Neuronal stem cell (in vitro differentiated cells): ENCODE measurements around the gene XRCC3.

Experiments used
- DNase-seq: peaks from one replicate; pipeline ENCODE4 v3.0.0-alpha.2; 2013; ENCODE audit warnings: low spot score
- H2AFZ ChIP-seq: one replicate; pipeline ENCODE4 v1.6.1; 2013; ENCODE audit warnings: mild to moderate bottlenecking, low read length, inconsistent platforms
- H2AK5ac ChIP-seq: 2 replicates; pipeline ENCODE4 v1.6.1; 2013; ENCODE audit warnings: low read depth, mild to moderate bottlenecking, inconsistent platforms, low read length, moderate library complexity, mixed read lengths
- H2BK120ac ChIP-seq: 2 replicates; pipeline ENCODE4 v1.6.1; 2013; ENCODE audit warnings: low read depth, mild to moderate bottlenecking, inconsistent platforms, low read length, moderate library complexity, mixed read lengths
- H2BK12ac ChIP-seq: one replicate; pipeline ENCODE4 v1.6.1; 2013; ENCODE audit warnings: low read length, inconsistent platforms
- H2BK15ac ChIP-seq: 2 replicates; pipeline ENCODE4 v1.6.1; 2013; ENCODE audit warnings: mild to moderate bottlenecking, low read length, inconsistent platforms, mixed read lengths
- H2BK5ac ChIP-seq: one replicate; pipeline ENCODE4 v1.6.1; 2013; ENCODE audit warnings: inconsistent platforms, mild to moderate bottlenecking, low read length, moderate library complexity
- H3K14ac ChIP-seq: one replicate; pipeline ENCODE4 v1.6.1; 2013; ENCODE audit warnings: low read length, inconsistent platforms
- H3K18ac ChIP-seq: 2 replicates; pipeline ENCODE4 v1.6.1; 2013; ENCODE audit warnings: low read length, inconsistent platforms
- H3K23ac ChIP-seq: 2 replicates; pipeline ENCODE4 v1.6.1; 2013; ENCODE audit warnings: low read depth, mild to moderate bottlenecking, mixed read lengths, low read length, inconsistent platforms; ENCODE audit not compliant: poor library complexity
- H3K27ac ChIP-seq: replicated peaks from 3 replicates; pipeline ENCODE4 v1.5.1; 2013; ENCODE audit warnings: low read length, inconsistent platforms
- H3K27me3 ChIP-seq, 3 experiments: 2 replicates each; pipeline ENCODE4 v1.6.1; 2013; ENCODE audit warnings: low read length in 3 of 3, mild to moderate bottlenecking in 2 of 3, inconsistent platforms in 1 of 3, low read depth in 1 of 3, mixed read lengths in 1 of 3, moderate library complexity in 1 of 3; ENCODE audit not compliant: control insufficient read depth in 3 of 3, insufficient read depth in 3 of 3
- H3K36me3 ChIP-seq, 2 donors: replicated peaks in 1 of 2; 2 replicates each; pipeline ENCODE4 v1.6.1; 2013; ENCODE audit warnings: low read length in 2 of 2; ENCODE audit not compliant: control insufficient read depth in 2 of 2, insufficient read depth in 2 of 2
- H3K4ac ChIP-seq: 2 replicates; pipeline ENCODE4 v1.6.1; 2013; ENCODE audit warnings: inconsistent platforms, mild to moderate bottlenecking, low read length, moderate library complexity
- H3K4me1 ChIP-seq, 2 donors: 1 replicate in 1 of 2; 2 replicates in 1 of 2; pipeline ENCODE4 v1.6.1; 2013; ENCODE audit warnings: low read length in 2 of 2, low read depth in 1 of 2; ENCODE audit not compliant: control insufficient read depth in 2 of 2, insufficient read depth in 1 of 2
- H3K4me2 ChIP-seq: one replicate; pipeline ENCODE4 v1.6.1; 2013; ENCODE audit warnings: mild to moderate bottlenecking, low read length, inconsistent platforms; ENCODE audit not compliant: insufficient read depth, poor library complexity, severe bottlenecking
- H3K4me3 ChIP-seq, 2 donors: 2 replicates each; pipeline ENCODE4 v1.5.1; 2013; ENCODE audit warnings: low read length in 2 of 2, mild to moderate bottlenecking in 2 of 2, inconsistent platforms in 1 of 2, moderate library complexity in 1 of 2
- H3K79me1 ChIP-seq: one replicate; pipeline ENCODE4 v1.6.1; 2013; ENCODE audit warnings: low read depth, mild to moderate bottlenecking, inconsistent platforms, low read length, moderate library complexity
- H3K9ac ChIP-seq: one replicate; pipeline ENCODE4 v1.6.1; 2013; ENCODE audit warnings: mild to moderate bottlenecking, low read depth, low read length, inconsistent platforms; ENCODE audit not compliant: poor library complexity
- H3K9me3 ChIP-seq, 2 donors: replicated peaks in 1 of 2; 2 replicates each; pipeline versions ENCODE3 to v1.6.1; 2013; ENCODE audit warnings: low read length in 2 of 2, mild to moderate bottlenecking in 2 of 2, inconsistent platforms in 1 of 2, low read depth in 1 of 2, mixed read lengths in 1 of 2, moderate library complexity in 1 of 2; ENCODE audit not compliant: control insufficient read depth in 2 of 2, insufficient read depth in 1 of 2
- H4K8ac ChIP-seq: one replicate; pipeline ENCODE4 v1.6.1; 2013; ENCODE audit warnings: low read depth, mild to moderate bottlenecking, inconsistent platforms, low read length, moderate library complexity
- H4K91ac ChIP-seq: one replicate; pipeline ENCODE4 v1.6.1; 2013; ENCODE audit warnings: low read length, low read depth, mild to moderate bottlenecking, inconsistent platforms; ENCODE audit not compliant: poor library complexity
- WGBS, 2 donors: extraction: QIAGEN DNeasy Blood & Tissue Kit; methylation state at CpG; one replicate each; pipeline ENCODE4 v1.1.7; 2013; ENCODE audit warnings: missing lambda C conversion rate in 2 of 2, mixed read lengths in 1 of 2; ENCODE audit not compliant: insufficient read length in 2 of 2, insufficient replicate concordance in 1 of 2; ENCODE audit errors: extremely low coverage in 2 of 2; 5-methylcytosine and 5-hydroxymethylcytosine counted together

Gene XRCC3

GRCh38 chr14:103667671-103668070 lies 47.6 kb downstream of the XRCC3 start:
- Histone ChIP-seq H3K4me1 (no peaks in the 10 kb centered on the region), H3K23ac (no peak overlapping the region), H2BK12ac (no peak overlapping the region), H3K4me2 (no peak overlapping the region), H2AFZ (no peak overlapping the region), H3K4me3 (no peak overlapping the region), H3K18ac (no peak overlapping the region), H3K9me3 (no peaks in the 10 kb centered on the region), H3K79me1 (peaks cover 2% of the 10 kb centered on the region), H2AK5ac (no peak overlapping the region), H2BK5ac (no peak overlapping the region), H3K14ac (no peak overlapping the region), H2BK120ac (no peak overlapping the region), H3K27me3 (no peaks in the 10 kb centered on the region), H4K91ac (no peak overlapping the region), H3K27ac (no peak overlapping the region), H3K9ac (no peak overlapping the region), H3K4ac (no peak overlapping the region), H3K36me3 (peaks cover 29 to 89% of the 10 kb centered on the region in 2 donors), H4K8ac (no peak overlapping the region), H2BK15ac (no peak overlapping the region)
- no peak for DNase-seq
- WGBS, 2 donors = no CpG with 5 or more reads among the region's 4 CpGs

- Histone ChIP-seq H4K91ac (no peak overlapping the region), H3K36me3 (peaks cover 29 to 91% of the 10 kb centered on the region in 2 donors), H4K8ac (no peak overlapping the region), H2BK5ac (peak overlapping the region; percentile 60), H3K23ac (no peak overlapping the region), H3K27me3 (no peaks in the 10 kb centered on the region), H3K9me3 (no peaks in the 10 kb centered on the region), H3K4ac (no peak overlapping the region), H3K18ac (no peak overlapping the region), H3K79me1 (peaks cover 2% of the 10 kb centered on the region), H3K4me3 (no peak overlapping the region), H2BK12ac (no peak overlapping the region), H3K4me2 (no peak overlapping the region), H2BK15ac (no peak overlapping the region), H3K14ac (no peak overlapping the region), H3K9ac (no peak overlapping the region), H2AK5ac (no peak overlapping the region), H3K27ac (no peak overlapping the region), H2BK120ac (no peak overlapping the region), H2AFZ (no peak overlapping the region), H3K4me1 (no peaks in the 10 kb centered on the region)
- no CpG with 5 or more reads among the region's 13 CpGs for WGBS, 2 donors
- DNase-seq = no peak
Measured at GRCh38 chr14:103663506-103663905, 51.7 kb downstream of the XRCC3 start.

- H2BK120ac ChIP-seq = no peak overlapping the region
- no peak overlapping the region for H2AFZ ChIP-seq
- H4K8ac ChIP-seq = no peak overlapping the region
- H3K18ac ChIP-seq = no peak overlapping the region
- H2BK15ac ChIP-seq = no peak overlapping the region
- H3K27ac ChIP-seq = no peak overlapping the region
- peaks cover 28 to 91% of the 10 kb centered on the region in 2 donors for H3K36me3 ChIP-seq
- H3K4me1 ChIP-seq = no peaks in the 10 kb centered on the region
- no peak overlapping the region for H2BK5ac ChIP-seq
- H3K79me1 ChIP-seq = no peaks in the 10 kb centered on the region
- no peak overlapping the region for H3K4me2 ChIP-seq
- H2BK12ac ChIP-seq = no peak overlapping the region
- H2AK5ac ChIP-seq = no peak overlapping the region
- no peak overlapping the region for H3K4me3 ChIP-seq
- H4K91ac ChIP-seq = no peak overlapping the region
- H3K9ac ChIP-seq = no peak overlapping the region
- no peaks in the 10 kb centered on the region for H3K9me3 ChIP-seq
- H3K4ac ChIP-seq = no peak overlapping the region
- H3K14ac ChIP-seq = no peak overlapping the region
- no peak for DNase-seq
- H3K23ac ChIP-seq = no peak overlapping the region
- no peaks in the 10 kb centered on the region for H3K27me3 ChIP-seq
- no CpG with 5 or more reads among the region's 17 CpGs for WGBS, 2 donors
Measured at GRCh38 chr14:103662591-103662990, 52.7 kb downstream of the XRCC3 start.

GRCh38 chr14:103662029-103662428 lies 53.2 kb downstream of the XRCC3 start:
- Histone ChIP-seq H3K9ac (no peak overlapping the region), H3K4me1 (no peaks in the 10 kb centered on the region), H2AFZ (no peak overlapping the region), H3K36me3 (peaks cover 32 to 92% of the 10 kb centered on the region in 2 donors), H3K14ac (no peak overlapping the region), H2AK5ac (no peak overlapping the region), H2BK120ac (no peak overlapping the region), H3K18ac (no peak overlapping the region), H3K4me3 (no peak overlapping the region), H3K4me2 (no peak overlapping the region), H2BK5ac (no peak overlapping the region), H4K8ac (no peak overlapping the region), H3K27me3 (no peaks in the 10 kb centered on the region), H3K27ac (no peak overlapping the region), H3K4ac (no peak overlapping the region), H2BK12ac (no peak overlapping the region), H2BK15ac (no peak overlapping the region), H4K91ac (no peak overlapping the region), H3K23ac (no peak overlapping the region), H3K79me1 (no peaks in the 10 kb centered on the region), H3K9me3 (no peaks in the 10 kb centered on the region)
- DNase-seq = no peak
- WGBS, 2 donors = no CpG with 5 or more reads among the region's 10 CpGs
